ENCODE data around the gene IL1RL1. TPM values are rescaled to one million over a fixed set of nuclear protein-coding genes. Genes with fewer than 3 reads are reported as not detected.

The IL1RL1 gene
- polyA plus RNA-seq, 2 of the 4 experiments (the other 2 are of a cell fraction): 0.04 to 0.84 TPM

GRCh38 chr2:102399499-102400141 lies 88.3 kb downstream of the IL1RL1 start:
- TF ChIP-seq EP300 (IDR thresholded peaks at IDR 0.05) (no peak), CTCF (IDR thresholded peaks at IDR 0.05) (no peak), FOSB (CRISPR knock-in tag; IDR thresholded peaks at IDR 0.05) (no peak), ZFP36 (IDR thresholded peaks at IDR 0.05; ENCODE audit: borderline replicate concordance, partially characterized antibody) (no peak), GATA3 (IDR thresholded peaks at IDR 0.05; ENCODE audit: borderline replicate concordance) (no peak), HOXB13 (CRISPR knock-in tag; IDR thresholded peaks at IDR 0.05; ENCODE audit: low read depth) (no peak), HMGXB4 (CRISPR knock-in tag; IDR thresholded peaks at IDR 0.05; ENCODE audit: borderline replicate concordance) (no peak), HOXA7 (CRISPR knock-in tag; IDR thresholded peaks at IDR 0.05) (no peak)
- CTCF ChIA-PET: interaction anchor here (1.2 kb wide), 1 partner anchor 19 kb away, joined by 3 read pairs; no protein-coding TSS in a partner anchor
- Histone ChIP-seq H3K9me3 (no peaks in the 10 kb centered on the region), H3K4me1 (no peaks in the 10 kb centered on the region), H3K4me3 (no peak overlapping the region), H3K4me2 (no peak overlapping the region), H3K27ac (no peak overlapping the region)
- no peak for FAIRE-seq
- 44% methylated on average over 7 of the region's 7 CpGs for WGBS (ENCODE audit: missing lambda C conversion rate)
- ATAC-seq: no peak
- DNase-seq (ENCODE audit: low read depth in 1 of 2, low spot score in 1 of 2): no peak
- POLR2A ChIA-PET: no interaction called here

- CTCF ChIA-PET: no interaction called here
Measured at GRCh38 chr2:102401456-102401855, 90.1 kb downstream of the IL1RL1 start.

More at GRCh38 chr2:102401456-102401855, 90.1 kb downstream of the IL1RL1 start:
- Histone ChIP-seq H3K9me3 (no peaks in the 10 kb centered on the region), H3K4me3 (no peak overlapping the region), H3K4me1 (no peaks in the 10 kb centered on the region), H3K27ac (no peak overlapping the region), H3K4me2 (no peak overlapping the region)
- FAIRE-seq: no peak
- POLR2A ChIA-PET: no interaction called here
- DNase-seq (ENCODE audit: low read depth in 1 of 2, low spot score in 1 of 2): no peak
- TF ChIP-seq FOSL2 (IDR thresholded peaks at IDR 0.05): no peak
- no peak for TF ChIP-seq FOSL2 (CRISPR knock-in tag; IDR thresholded peaks at IDR 0.05)
- TF ChIP-seq NR3C1 (IDR thresholded peaks at IDR 0.05): no peak
- no peak for TF ChIP-seq HMGXB4 (CRISPR knock-in tag; IDR thresholded peaks at IDR 0.05; ENCODE audit: borderline replicate concordance)
- no peak for TF ChIP-seq FOXS1 (CRISPR knock-in tag; IDR thresholded peaks at IDR 0.05)
- TF ChIP-seq EHF (CRISPR knock-in tag; IDR thresholded peaks at IDR 0.05): no peak
- TF ChIP-seq SMC3 (IDR thresholded peaks at IDR 0.05): no peak
- TF ChIP-seq RCOR1 (IDR thresholded peaks at IDR 0.05; ENCODE audit: low read depth, low read length): no peak
- no peak for TF ChIP-seq PHF8 (IDR thresholded peaks at IDR 0.05; ENCODE audit: borderline replicate concordance, low read depth)
- TF ChIP-seq HDAC2 (IDR thresholded peaks at IDR 0.05): no peak
- ATAC-seq: no peak

Other genes starting within 250 kb of the IL1RL1 start
- 34.7 and 38.0 TPM in 2 replicates for gene IL1R1, start 168.8 kb upstream of the IL1RL1 start, polyA plus RNA-seq (2011; rRNA removed)
- 25.3 to 35.9 TPM (median 32.5 TPM) in 3 replicates for gene IL1R1, start 168.8 kb upstream of the IL1RL1 start, polyA plus RNA-seq (2017; fragmentation: RNase III; extraction: RNeasy Plus Mini Kit Qiagen cat#74134 plus additional on column Dnase treatment)
- not detected in 2 replicates for gene IL1RL2, start 124.5 kb upstream of the IL1RL1 start, polyA plus RNA-seq (2011; rRNA removed)
- 0.05 TPM in 1 of 3 replicates, not detected in the others for gene IL1RL2, start 124.5 kb upstream of the IL1RL1 start, polyA plus RNA-seq (2017; fragmentation: RNase III; extraction: RNeasy Plus Mini Kit Qiagen cat#74134 plus additional on column Dnase treatment)
- gene IL18R1, start 44.2 kb downstream of the IL1RL1 start, polyA plus RNA-seq (2011; rRNA removed): 2.6 and 3.5 TPM in 2 replicates
- 0.73 to 0.99 TPM (median 0.87 TPM) in 3 replicates for gene IL18R1, start 44.2 kb downstream of the IL1RL1 start, polyA plus RNA-seq (2017; fragmentation: RNase III; extraction: RNeasy Plus Mini Kit Qiagen cat#74134 plus additional on column Dnase treatment)
- 0.04 and 0.12 TPM in 2 replicates for gene IL18RAP, start 111.6 kb downstream of the IL1RL1 start, polyA plus RNA-seq (2011; rRNA removed)
- not detected in 3 replicates for gene IL18RAP, start 111.6 kb downstream of the IL1RL1 start, polyA plus RNA-seq (2017; fragmentation: RNase III; extraction: RNeasy Plus Mini Kit Qiagen cat#74134 plus additional on column Dnase treatment)
- not detected in 2 replicates for gene SLC9A4, start 161.7 kb downstream of the IL1RL1 start, polyA plus RNA-seq (2011; rRNA removed)
- not detected in 3 replicates for gene SLC9A4, start 161.7 kb downstream of the IL1RL1 start, polyA plus RNA-seq (2017; fragmentation: RNase III; extraction: RNeasy Plus Mini Kit Qiagen cat#74134 plus additional on column Dnase treatment)